ENCODE measurements around the gene LEPR. TPM values are rescaled to one million over a fixed set of nuclear protein-coding genes. Genes with fewer than 3 reads are reported as not detected.

LEPR gene
- total RNA-seq, 1 experiment from 2014 or later, result 1.6 TPM

DNA sequence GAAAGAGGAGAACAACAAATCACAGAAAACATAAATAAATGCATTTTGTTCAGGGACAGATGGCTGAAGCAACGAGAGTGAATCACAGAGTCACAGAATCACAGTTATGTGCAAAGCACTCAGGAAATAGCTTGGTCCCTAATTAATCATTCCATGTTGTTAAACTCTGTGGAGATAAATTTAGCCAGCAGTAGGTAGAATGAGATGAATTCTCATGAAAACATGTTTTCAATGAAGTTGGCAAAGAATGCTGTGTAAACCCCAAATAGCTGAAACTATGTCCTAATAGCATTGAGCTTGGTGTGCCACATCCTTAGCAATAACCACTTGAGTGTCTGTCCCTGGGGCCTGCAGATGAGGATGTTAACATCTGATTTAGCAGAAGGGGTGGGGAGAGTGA is 20.4 kb downstream of the LEPR start:
- ChIA-PET POLR2A (ENCODE audit: low non-redundant PET) (interaction anchor here (0.7 kb wide), 1 partner anchor 19 kb away, joined by 3 read pairs; no protein-coding TSS in a partner anchor), CTCF (interaction anchor here (1.1 kb wide), 1 partner anchor 10 kb away, joined by 4 read pairs; no protein-coding TSS in a partner anchor)
- no TSS peak for BruUV-seq (replicated peaks)
- H3K4me3 ChIP-seq (ENCODE audit: low read depth, low read length, poor library complexity, severe bottlenecking), result no peak overlapping the region
- no peak overlapping the region for H3K27ac ChIP-seq (ENCODE audit: low read depth, low read length, poor library complexity, severe bottlenecking)
- H3K36me3 ChIP-seq (ENCODE audit: insufficient read depth, low read length, poor library complexity, severe bottlenecking), result no peaks in the 10 kb centered on the region
- no peaks in the 10 kb centered on the region for H3K27me3 ChIP-seq (replicated peaks; ENCODE audit: insufficient read depth, low read depth, low read length, poor library complexity)
- H3K9me3 ChIP-seq (ENCODE audit: low read depth, low read length, poor library complexity, severe bottlenecking), result no peaks in the 10 kb centered on the region
- H3K4me1 ChIP-seq (ENCODE audit: insufficient read depth, low read length, poor library complexity, severe bottlenecking), result no peaks in the 10 kb centered on the region
- DNase-seq (ENCODE audit: low spot score), result no peak
- no peak for TF ChIP-seq EZH2 (IDR thresholded peaks at IDR 0.05; ENCODE audit: borderline replicate concordance, low read depth, low read length, poor library complexity, severe bottlenecking)
- TF ChIP-seq, protein P1, sequence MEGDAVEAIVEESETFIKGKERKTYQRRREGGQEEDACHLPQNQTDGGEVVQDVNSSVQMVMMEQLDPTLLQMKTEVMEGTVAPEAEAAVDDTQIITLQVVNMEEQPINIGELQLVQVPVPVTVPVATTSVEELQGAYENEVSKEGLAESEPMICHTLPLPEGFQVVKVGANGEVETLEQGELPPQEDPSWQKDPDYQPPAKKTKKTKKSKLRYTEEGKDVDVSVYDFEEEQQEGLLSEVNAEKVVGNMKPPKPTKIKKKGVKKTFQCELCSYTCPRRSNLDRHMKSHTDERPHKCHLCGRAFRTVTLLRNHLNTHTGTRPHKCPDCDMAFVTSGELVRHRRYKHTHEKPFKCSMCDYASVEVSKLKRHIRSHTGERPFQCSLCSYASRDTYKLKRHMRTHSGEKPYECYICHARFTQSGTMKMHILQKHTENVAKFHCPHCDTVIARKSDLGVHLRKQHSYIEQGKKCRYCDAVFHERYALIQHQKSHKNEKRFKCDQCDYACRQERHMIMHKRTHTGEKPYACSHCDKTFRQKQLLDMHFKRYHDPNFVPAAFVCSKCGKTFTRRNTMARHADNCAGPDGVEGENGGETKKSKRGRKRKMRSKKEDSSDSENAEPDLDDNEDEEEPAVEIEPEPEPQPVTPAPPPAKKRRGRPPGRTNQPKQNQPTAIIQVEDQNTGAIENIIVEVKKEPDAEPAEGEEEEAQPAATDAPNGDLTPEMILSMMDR (conservative IDR thresholded peaks at IDR 0.05; ENCODE audit: low read depth, low read length), result no peak
- intact Hi-C loops (cut with micrococcal nuclease; ENCODE audit: unreplicated experiment), result no loop called here

DNA sequence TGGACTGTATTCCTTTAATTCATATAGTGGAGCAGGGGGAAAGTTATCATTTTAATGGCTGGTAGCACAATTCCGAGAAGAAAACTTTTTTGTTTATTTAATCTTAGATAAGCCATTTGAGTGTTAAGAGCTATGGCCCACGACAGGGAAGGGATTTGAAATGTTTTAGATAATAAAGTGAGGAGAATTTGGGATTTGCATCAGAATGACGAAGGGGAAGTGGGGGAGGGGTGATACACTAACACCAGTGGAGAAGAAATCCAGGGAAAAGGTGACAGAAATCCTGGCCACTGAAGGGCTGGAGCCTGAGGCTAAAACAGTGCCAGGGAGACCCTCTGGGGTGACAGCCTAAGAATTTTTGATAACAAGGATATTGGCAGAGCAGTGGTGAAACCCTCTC is 21.0 kb downstream of the LEPR start:
- DNase-seq (ENCODE audit: low spot score), result no peak
- no peaks in the 10 kb centered on the region for H3K36me3 ChIP-seq (ENCODE audit: insufficient read depth, low read length, poor library complexity, severe bottlenecking)
- TF ChIP-seq, protein P1 (conservative IDR thresholded peaks at IDR 0.05; ENCODE audit: low read depth, low read length), result no peak
- no peak for TF ChIP-seq EZH2 (IDR thresholded peaks at IDR 0.05; ENCODE audit: borderline replicate concordance, low read depth, low read length, poor library complexity, severe bottlenecking)
- no peak overlapping the region for H3K4me3 ChIP-seq (ENCODE audit: low read depth, low read length, poor library complexity, severe bottlenecking)
- ChIA-PET CTCF (interaction anchor here (1.1 kb wide), 1 partner anchor 10 kb away, joined by 4 read pairs; no protein-coding TSS in a partner anchor), POLR2A (ENCODE audit: low non-redundant PET) (no interaction called here)
- H3K4me1 ChIP-seq (ENCODE audit: insufficient read depth, low read length, poor library complexity, severe bottlenecking), result no peaks in the 10 kb centered on the region
- no peaks in the 10 kb centered on the region for H3K27me3 ChIP-seq (replicated peaks; ENCODE audit: insufficient read depth, low read depth, low read length, poor library complexity)
- BruUV-seq (replicated peaks), result no TSS peak
- no peaks in the 10 kb centered on the region for H3K9me3 ChIP-seq (ENCODE audit: low read depth, low read length, poor library complexity, severe bottlenecking)
- intact Hi-C loops (cut with micrococcal nuclease; ENCODE audit: unreplicated experiment), result no loop called here
- H3K27ac ChIP-seq (ENCODE audit: low read depth, low read length, poor library complexity, severe bottlenecking), result no peak overlapping the region

DNA sequence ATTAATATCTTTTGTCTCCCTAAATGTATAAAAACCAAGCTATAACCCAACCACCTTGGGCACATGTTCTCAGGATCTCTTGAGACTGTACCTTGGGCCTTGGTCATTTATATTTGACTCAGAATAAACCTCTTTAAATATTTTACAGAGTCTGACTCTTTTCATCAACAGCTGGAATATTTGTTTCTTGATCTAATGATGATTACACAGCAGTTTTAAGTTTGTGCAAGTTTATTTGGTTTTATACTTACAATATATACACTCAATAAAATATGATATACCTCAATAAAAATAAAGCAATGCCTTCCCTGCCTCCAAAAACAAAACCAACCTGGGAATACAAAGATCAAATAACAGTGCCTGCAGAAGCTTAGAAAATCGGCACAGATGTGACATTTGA is 22.0 kb downstream of the LEPR start:
- Histone ChIP-seq H3K27ac (ENCODE audit: low read depth, low read length, poor library complexity, severe bottlenecking) (no peak overlapping the region), H3K4me1 (ENCODE audit: insufficient read depth, low read length, poor library complexity, severe bottlenecking) (no peaks in the 10 kb centered on the region), H3K36me3 (ENCODE audit: insufficient read depth, low read length, poor library complexity, severe bottlenecking) (no peaks in the 10 kb centered on the region), H3K4me3 (ENCODE audit: low read depth, low read length, poor library complexity, severe bottlenecking) (no peak overlapping the region), H3K27me3 (replicated peaks; ENCODE audit: insufficient read depth, low read depth, low read length, poor library complexity) (no peaks in the 10 kb centered on the region), H3K9me3 (ENCODE audit: low read depth, low read length, poor library complexity, severe bottlenecking) (no peaks in the 10 kb centered on the region)
- no TSS peak for BruUV-seq (replicated peaks)
- no peak for DNase-seq (ENCODE audit: low spot score)
- TF ChIP-seq EZH2 (IDR thresholded peaks at IDR 0.05; ENCODE audit: borderline replicate concordance, low read depth, low read length, poor library complexity, severe bottlenecking), result no peak
- TF ChIP-seq, protein P1 (conservative IDR thresholded peaks at IDR 0.05; ENCODE audit: low read depth, low read length), result no peak
- POLR2A ChIA-PET (ENCODE audit: low non-redundant PET), result no interaction called here
- intact Hi-C loops (cut with micrococcal nuclease; ENCODE audit: unreplicated experiment), result no loop called here
- CTCF ChIA-PET, result no interaction called here

All from A673 (cell line).